Endothelial cell (in vitro differentiated cells): ENCODE data around the gene SLAMF9. TPM values are rescaled to one million over a fixed set of nuclear protein-coding genes. Genes with fewer than 3 reads are reported as not detected.
A peak's percentile ranks its signal among the peaks of the same experiment; 100 is the strongest.

ENCODE experiments used
- DNase-seq: peaks from one replicate; pipeline ENCODE4 v3.0.0; 2021; ENCODE audit warnings: low spot score
- H3K27ac Mint-ChIP-seq: one replicate; pipeline ENCODE4 v1.8.0; 2021; ENCODE audit warnings: mixed read lengths, inconsistent platforms; ENCODE audit not compliant: unreplicated experiment
- H3K27me3 Mint-ChIP-seq: one replicate; pipeline ENCODE4 v1.8.0; 2021; ENCODE audit warnings: mild to moderate bottlenecking, moderate library complexity, mixed read lengths, inconsistent platforms; ENCODE audit not compliant: unreplicated experiment
- H3K36me3 Mint-ChIP-seq: one replicate; pipeline ENCODE4 v1.8.0; 2021; ENCODE audit warnings: mild to moderate bottlenecking, low read depth, mixed read lengths, inconsistent platforms; ENCODE audit not compliant: unreplicated experiment
- H3K4me1 Mint-ChIP-seq: one replicate; pipeline ENCODE4 v1.8.0; 2021; ENCODE audit warnings: mild to moderate bottlenecking, mixed read lengths, inconsistent platforms; ENCODE audit not compliant: unreplicated experiment
- H3K4me3 Mint-ChIP-seq: one replicate; pipeline ENCODE4 v1.8.0; 2021; ENCODE audit warnings: mild to moderate bottlenecking, mixed read lengths, inconsistent platforms; ENCODE audit not compliant: unreplicated experiment
- H3K9me3 Mint-ChIP-seq: one replicate; pipeline ENCODE4 v1.8.0; 2021; ENCODE audit warnings: mixed read lengths, inconsistent platforms; ENCODE audit not compliant: unreplicated experiment
- total RNA-seq: library from RNA; stranded (reverse); fragmentation: NEBNext Ultra II Directional; extraction: Animal tissue kit (Norgen Biotek cat#: 25700); gene quantifications from one replicate; pipeline ENCODE4 v1.2.1, GENCODE V29; 2021; ENCODE audit not compliant: unreplicated experiment
- TF ChIP-seq, protein P1 (sequence below): fragments of 200-600 bp; sonication (generic); IDR thresholded peaks from one replicate; pipeline ENCODE4 v1.5.0; 2021; ENCODE audit warnings: antibody characterized with exemption; ENCODE audit not compliant: unreplicated experiment

Gene SLAMF9
- total RNA-seq, 1 donor from 2014 or later, result not detected

- no peak for DNase-seq
- no peaks in the 10 kb centered on the region for H3K36me3 Mint-ChIP-seq
- peaks cover 7% of the 10 kb centered on the region for H3K4me1 Mint-ChIP-seq
- no peak overlapping the region for H3K4me3 Mint-ChIP-seq
- no peaks in the 10 kb centered on the region for H3K9me3 Mint-ChIP-seq
- H3K27ac Mint-ChIP-seq, result peak overlapping the region; percentile 45
- TF ChIP-seq, protein P1, sequence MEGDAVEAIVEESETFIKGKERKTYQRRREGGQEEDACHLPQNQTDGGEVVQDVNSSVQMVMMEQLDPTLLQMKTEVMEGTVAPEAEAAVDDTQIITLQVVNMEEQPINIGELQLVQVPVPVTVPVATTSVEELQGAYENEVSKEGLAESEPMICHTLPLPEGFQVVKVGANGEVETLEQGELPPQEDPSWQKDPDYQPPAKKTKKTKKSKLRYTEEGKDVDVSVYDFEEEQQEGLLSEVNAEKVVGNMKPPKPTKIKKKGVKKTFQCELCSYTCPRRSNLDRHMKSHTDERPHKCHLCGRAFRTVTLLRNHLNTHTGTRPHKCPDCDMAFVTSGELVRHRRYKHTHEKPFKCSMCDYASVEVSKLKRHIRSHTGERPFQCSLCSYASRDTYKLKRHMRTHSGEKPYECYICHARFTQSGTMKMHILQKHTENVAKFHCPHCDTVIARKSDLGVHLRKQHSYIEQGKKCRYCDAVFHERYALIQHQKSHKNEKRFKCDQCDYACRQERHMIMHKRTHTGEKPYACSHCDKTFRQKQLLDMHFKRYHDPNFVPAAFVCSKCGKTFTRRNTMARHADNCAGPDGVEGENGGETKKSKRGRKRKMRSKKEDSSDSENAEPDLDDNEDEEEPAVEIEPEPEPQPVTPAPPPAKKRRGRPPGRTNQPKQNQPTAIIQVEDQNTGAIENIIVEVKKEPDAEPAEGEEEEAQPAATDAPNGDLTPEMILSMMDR, result no peak
- peaks cover 14% of the 10 kb centered on the region for H3K27me3 Mint-ChIP-seq
These were observed 11.3 kb downstream of the SLAMF9 start for GRCh38 chr1:159942632-159943277.

DNA sequence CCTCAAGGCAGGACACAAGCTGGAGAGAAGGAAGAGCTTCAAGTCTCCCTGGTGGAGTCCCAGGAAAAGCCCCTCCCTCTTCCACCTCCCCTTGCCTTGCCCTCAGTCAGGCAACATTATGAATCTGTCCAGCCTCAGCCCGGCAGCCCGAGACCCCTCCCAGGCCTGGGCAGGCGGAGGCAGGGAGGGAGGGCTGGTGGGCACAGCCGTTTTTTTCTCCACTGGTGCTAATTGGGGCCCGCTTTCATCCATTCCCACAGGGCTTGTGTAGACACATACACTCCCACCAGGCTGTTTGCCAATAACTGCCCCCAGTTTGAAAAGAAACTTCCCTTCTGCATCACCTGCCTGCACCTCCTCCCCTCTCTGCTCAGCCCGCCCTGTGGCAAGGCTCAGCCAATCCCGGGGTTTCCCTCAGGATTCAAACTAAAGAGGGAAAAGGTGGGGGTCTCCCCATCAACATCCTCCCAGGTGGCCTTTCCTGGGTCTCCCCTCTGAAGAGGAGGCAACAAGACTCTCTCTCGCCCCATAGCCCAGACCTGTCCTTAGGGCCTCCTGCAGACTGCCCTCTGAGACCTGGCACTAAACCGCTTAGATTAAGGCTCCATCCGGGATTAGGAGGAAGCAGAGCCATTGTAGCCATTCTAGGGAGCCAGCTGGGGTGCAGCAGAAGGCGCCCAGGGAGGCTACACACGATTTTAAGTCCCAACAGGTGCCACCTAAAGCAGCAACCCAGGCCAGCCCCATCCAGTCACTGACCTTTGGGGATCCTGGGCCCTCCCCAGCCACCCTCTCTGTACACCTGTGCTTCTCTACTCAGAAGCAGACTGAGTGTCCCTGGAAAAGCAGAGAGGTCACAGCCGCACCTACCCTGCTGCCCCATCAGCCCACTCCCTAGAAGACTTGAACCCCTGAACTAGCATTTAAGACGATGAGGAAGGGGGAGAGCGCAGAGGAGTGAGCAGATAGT lies 12.2 kb downstream of the SLAMF9 start:
- Mint-ChIP-seq H3K27ac (peak overlapping the region; percentile 45), H3K36me3 (no peaks in the 10 kb centered on the region), H3K4me3 (no peak overlapping the region), H3K4me1 (peaks cover 7% of the 10 kb centered on the region), H3K27me3 (peaks cover 16% of the 10 kb centered on the region), H3K9me3 (no peaks in the 10 kb centered on the region)
- no peak for DNase-seq
- TF ChIP-seq, protein P1, result no peak

DNA sequence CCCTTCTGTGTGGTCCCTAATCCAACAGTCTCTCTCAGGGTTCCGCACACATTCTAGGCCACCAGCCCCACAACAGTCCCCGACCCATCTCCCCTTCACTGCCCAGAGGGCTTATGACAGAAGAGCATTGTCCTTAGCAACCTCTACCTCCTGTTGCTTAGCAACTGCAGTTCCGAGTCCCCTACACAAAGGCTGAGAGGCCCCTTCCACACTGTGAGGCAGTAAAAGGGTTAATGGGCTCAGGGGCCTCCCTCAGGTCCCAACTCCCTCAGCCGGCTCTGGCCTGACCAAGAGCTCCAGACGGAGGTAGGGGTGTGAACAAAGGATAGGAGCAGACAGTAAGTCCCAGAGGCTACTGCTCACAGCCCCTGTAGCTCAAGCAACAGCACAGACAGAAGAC lies 12.9 kb downstream of the SLAMF9 start:
- no peak for DNase-seq
- TF ChIP-seq, protein P1, result no peak
- H3K27ac Mint-ChIP-seq, result peak overlapping the region; percentile 77
- peaks cover 15% of the 10 kb centered on the region for H3K27me3 Mint-ChIP-seq
- peaks cover 7% of the 10 kb centered on the region for H3K4me1 Mint-ChIP-seq
- no peak overlapping the region for H3K4me3 Mint-ChIP-seq
- H3K36me3 Mint-ChIP-seq, result no peaks in the 10 kb centered on the region
- no peaks in the 10 kb centered on the region for H3K9me3 Mint-ChIP-seq

DNA sequence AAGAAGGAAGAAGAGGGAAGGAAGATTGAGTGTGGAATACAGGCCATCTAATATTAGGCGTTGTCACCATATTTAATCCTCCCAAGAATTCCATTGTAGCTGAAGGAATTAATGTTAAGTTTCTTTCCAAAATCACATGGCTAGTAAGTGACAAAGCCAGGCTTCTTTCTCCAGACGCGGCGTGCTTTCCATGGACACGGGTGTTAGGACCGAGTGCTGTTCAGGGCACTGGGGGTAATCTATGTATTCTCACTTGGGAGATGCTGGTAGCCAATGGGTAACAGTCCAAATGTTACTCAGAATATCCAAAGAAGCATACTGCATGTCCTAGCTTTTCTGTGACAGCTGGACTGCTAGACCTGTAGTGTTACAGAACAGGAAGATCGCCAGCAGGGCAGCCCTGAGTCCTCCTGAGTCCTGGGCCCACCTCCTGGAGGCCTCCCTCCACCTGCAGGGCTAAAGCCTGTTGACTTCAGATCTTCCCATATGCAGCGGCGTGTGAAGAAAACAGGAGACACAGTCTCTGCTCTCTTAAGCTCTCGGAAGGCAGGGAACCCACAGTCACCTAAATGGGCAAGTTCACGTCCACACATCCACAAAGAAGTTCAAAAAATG lies 13.9 kb downstream of the SLAMF9 start:
- DNase-seq, result no peak
- Mint-ChIP-seq H3K4me3 (no peak overlapping the region), H3K9me3 (no peaks in the 10 kb centered on the region), H3K36me3 (no peaks in the 10 kb centered on the region), H3K27ac (no peak overlapping the region), H3K27me3 (peaks cover 19% of the 10 kb centered on the region), H3K4me1 (peaks cover 5% of the 10 kb centered on the region)
- TF ChIP-seq, protein P1, result no peak
